GM12873 (cell line): ENCODE results near the gene SMIM9.

Source experiments
- CTCF ChIP-seq: IDR thresholded peaks from 2 replicates; pipeline ENCODE4 v1.5.1; 2012; ENCODE audit warnings: low read depth, mild to moderate bottlenecking, moderate library complexity, low read length, control low read depth; ENCODE audit not compliant: insufficient read depth; ENCODE audit errors: missing control alignments

Gene SMIM9

GRCh38 chrX:154834562-154834961 is at the start of gene SMIM9:
SMIM9 (minus strand) TSS chrX:154834662; CDS start chrX:154830856, 3,806 bp downstream.
- TF ChIP-seq CTCF = no peak

GRCh38 chrX:154873329-154873728 is 38.9 kb upstream of the SMIM9 start:
- no peak for TF ChIP-seq CTCF

- no peak for TF ChIP-seq CTCF
Measured at GRCh38 chrX:154855256-154855655, 20.8 kb upstream of the SMIM9 start.

- TF ChIP-seq CTCF = no peak
Measured at GRCh38 chrX:154850957-154851611, 16.6 kb upstream of the SMIM9 start.

- peak; percentile 50 for TF ChIP-seq CTCF
Measured at GRCh38 chrX:154840856-154841255, 6.4 kb upstream of the SMIM9 start.

- no peak for TF ChIP-seq CTCF
Measured at GRCh38 chrX:154836163-154836562, 1.7 kb upstream of the SMIM9 start.

- TF ChIP-seq CTCF = no peak
Measured at GRCh38 chrX:154833746-154834274, 652 bp downstream of the SMIM9 start.
